HepG2 (cell line): ENCODE data around the gene WDR54. TPM values are rescaled to one million over a fixed set of nuclear protein-coding genes. Genes with fewer than 3 reads are reported as not detected.

Source experiments
- DPF2 ChIP-seq: sonication (generic); formaldehyde crosslinking; IDR thresholded peaks from 2 replicates; pipeline ENCODE4 v1.4.0; 2020; ENCODE audit warnings: mild to moderate bottlenecking, low read depth, missing genetic modification reagents, borderline replicate concordance
- ELF3 ChIP-seq: IDR thresholded peaks from 2 replicates; pipeline ENCODE4 v1.6.1; 2016; ENCODE audit warnings: missing genetic modification reagents, missing compliant biosample characterization
- HOXA7 ChIP-seq: sonication (generic); formaldehyde crosslinking; IDR thresholded peaks from 2 replicates; pipeline ENCODE4 v1.8.1; 2022; ENCODE audit warnings: mild to moderate bottlenecking, missing genetic modification reagents, moderate library complexity
- KLF15 ChIP-seq: sonication (generic); formaldehyde crosslinking; IDR thresholded peaks from 2 replicates; pipeline ENCODE4 v1.8.1; 2023; ENCODE audit warnings: borderline replicate concordance, mild to moderate bottlenecking, inconsistent platforms, missing genetic modification reagents, mixed read lengths
- MAFG ChIP-seq: sonication (generic); formaldehyde crosslinking; IDR thresholded peaks from 2 replicates; pipeline ENCODE4 v1.5.1; 2020; ENCODE audit warnings: mild to moderate bottlenecking, missing genetic modification reagents
- NPAS2 ChIP-seq: sonication (generic); formaldehyde crosslinking; IDR thresholded peaks from 2 replicates; pipeline ENCODE4 v1.8.0; 2022; ENCODE audit warnings: mild to moderate bottlenecking, missing genetic modification reagents, borderline replicate concordance
- RBM22 ChIP-seq: fragments of 200-400 bp; formaldehyde crosslinking; optimal IDR thresholded peaks from 2 replicates; pipeline ENCODE3; 2017; ENCODE audit warnings: mild to moderate bottlenecking, low read length, moderate library complexity
- REL ChIP-seq: sonication (generic); formaldehyde crosslinking; conservative IDR thresholded peaks from 2 replicates; pipeline ENCODE4 v1.8.0; 2022; ENCODE audit warnings: mild to moderate bottlenecking, missing genetic modification reagents, moderate library complexity
- SRSF4 ChIP-seq: fragments of 200-400 bp; formaldehyde crosslinking; IDR thresholded peaks from one replicate; pipeline ENCODE4 v1.6.1; 2018; ENCODE audit warnings: mild to moderate bottlenecking, low read depth, low read length, moderate library complexity; ENCODE audit not compliant: poor library complexity, severe bottlenecking
- SRY ChIP-seq: sonication (generic); formaldehyde crosslinking; IDR thresholded peaks from 2 replicates; pipeline ENCODE4 v1.8.0; 2022; ENCODE audit warnings: mild to moderate bottlenecking, missing genetic modification reagents
- STAG1 ChIP-seq: sonication (generic); formaldehyde crosslinking; IDR thresholded peaks from 2 replicates; pipeline ENCODE4 v1.4.0; 2020; ENCODE audit warnings: missing genetic modification reagents
- TCF7 ChIP-seq: sonication (generic); IDR thresholded peaks from 2 replicates; pipeline ENCODE4 v1.6.1; 2016; ENCODE audit warnings: antibody characterized with exemption, low read depth
- U2AF2 ChIP-seq: fragments of 200-400 bp; formaldehyde crosslinking; IDR thresholded peaks from 2 replicates; pipeline ENCODE4 v1.6.1; 2017; ENCODE audit warnings: low read depth, mild to moderate bottlenecking, low read length
- ZBTB7B ChIP-seq: sonication (generic); formaldehyde crosslinking; IDR thresholded peaks from 2 replicates; pipeline ENCODE4 v1.4.0; 2020; ENCODE audit warnings: missing genetic modification reagents
- ZFY ChIP-seq: sonication (generic); formaldehyde crosslinking; IDR thresholded peaks from 2 replicates; pipeline ENCODE4 v1.4.0; 2020; ENCODE audit warnings: missing genetic modification reagents
- ZNF235 ChIP-seq: sonication (generic); formaldehyde crosslinking; IDR thresholded peaks from 2 replicates; pipeline ENCODE4 v1.8.1; 2023; ENCODE audit warnings: mild to moderate bottlenecking, missing genetic modification reagents, borderline replicate concordance
- ZNF367 ChIP-seq: sonication (generic); formaldehyde crosslinking; IDR thresholded peaks from 2 replicates; pipeline ENCODE4 v1.4.0; 2020; ENCODE audit warnings: missing genetic modification reagents, borderline replicate concordance
- ZNF660 ChIP-seq: sonication (generic); formaldehyde crosslinking; IDR thresholded peaks from 2 replicates; pipeline ENCODE4 v1.5.1; 2020; ENCODE audit warnings: mild to moderate bottlenecking, low read depth, missing genetic modification reagents, borderline replicate concordance
- ZSCAN22 ChIP-seq: sonication (generic); formaldehyde crosslinking; IDR thresholded peaks from 2 replicates; pipeline ENCODE4 v1.4.0; 2020; ENCODE audit warnings: mild to moderate bottlenecking, missing genetic modification reagents
- polyA plus RNA-seq, 8 experiments: library from polyadenylated mRNA; depleted of rRNA in 3 of 8; stranded (reverse) in 7 of 8; unstranded in 1 of 8; fragments of >200 nt; fragmentation: Illumina TruSeq in 4 of 8; extraction: Trizol in 4 of 8; gene quantifications; 2 replicates each; pipeline versions ENCODE4 v1.2.1 to v1.2.3, GENCODE V29; 2011 to 2016; ENCODE audit warnings: low read depth in 4 of 8, missing spikeins in 1 of 8, mixed read lengths in 1 of 8; ENCODE audit not compliant: insufficient read depth in 1 of 8
- total RNA-seq, 5 experiments: library from RNA; depleted of rRNA; stranded (reverse); fragments of >200 nt; fragmentation: Illumina TruSeq; extraction: Trizol; gene quantifications; 2 replicates each; pipeline ENCODE4 v1.2.3, GENCODE V29; 2016; ENCODE audit warnings: low read depth in 1 of 5
- TF ChIP-seq, protein P1 (sequence below): sonication (generic); formaldehyde crosslinking; IDR thresholded peaks from 2 replicates; pipeline ENCODE4 v1.5.1; 2020; ENCODE audit warnings: missing genetic modification reagents, mild to moderate bottlenecking, borderline replicate concordance
- TF ChIP-seq, protein P2 (sequence below): sonication (generic); formaldehyde crosslinking; IDR thresholded peaks from 2 replicates; pipeline ENCODE4 v1.4.0; 2020; ENCODE audit warnings: missing genetic modification reagents; ENCODE audit errors: not compliant biosample characterization
- TF ChIP-seq, protein P3 (sequence below): sonication (generic); formaldehyde crosslinking; IDR thresholded peaks from 2 replicates; pipeline ENCODE4 v1.4.0; 2020; ENCODE audit warnings: mild to moderate bottlenecking, missing genetic modification reagents
- TF ChIP-seq, protein P4 (sequence below): sonication (generic); formaldehyde crosslinking; conservative IDR thresholded peaks from 2 replicates; pipeline ENCODE4 v1.4.0; 2020; ENCODE audit warnings: missing genetic modification reagents

Gene WDR54
- total and polyA plus RNA-seq, 2 of the 13 experiments (the other 11 are each of a cell fraction or from before 2014, with no cell fraction given) = 2.0 to 17.3 TPM

DNA sequence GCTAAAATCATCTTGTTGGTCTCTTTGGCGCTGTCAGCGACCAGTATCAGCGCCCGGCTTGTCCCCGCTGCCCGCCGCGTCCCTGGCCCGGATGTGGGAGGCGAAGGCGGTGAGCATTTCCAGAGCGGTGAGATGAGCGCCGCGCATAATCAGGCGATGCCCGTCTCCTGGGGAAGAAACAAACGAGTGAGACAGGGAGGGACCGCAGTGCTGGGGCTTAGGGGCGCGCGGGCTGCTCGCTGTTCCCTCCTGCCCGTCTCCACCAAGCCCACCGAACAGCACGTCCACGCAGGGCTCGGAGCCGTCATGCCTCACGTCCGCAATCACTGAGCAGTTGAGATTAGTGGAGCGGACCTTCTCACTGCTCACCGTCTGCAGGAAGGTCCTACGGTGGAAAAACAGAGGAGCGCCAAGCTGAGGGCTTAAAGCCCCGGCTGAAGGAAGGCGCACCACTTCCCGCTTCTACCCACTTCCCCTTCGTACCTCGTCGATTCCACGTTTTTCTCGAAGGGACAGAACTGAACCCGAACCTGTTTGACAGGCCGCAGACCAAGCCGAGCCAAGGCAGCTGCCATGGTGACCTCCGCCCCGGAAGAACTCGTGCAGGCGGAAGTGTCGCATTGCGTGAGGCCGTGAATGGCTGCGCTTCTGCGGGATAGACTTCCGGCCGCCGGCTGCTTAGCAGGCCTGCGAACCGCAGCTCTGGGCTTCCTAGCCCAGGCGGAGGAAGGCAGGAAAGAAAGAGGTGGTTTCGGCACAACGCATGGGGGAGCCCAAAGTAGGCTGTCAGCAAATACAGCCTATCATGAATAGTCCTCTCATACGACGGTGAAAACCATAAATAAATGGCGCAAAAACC lies 50.8 kb downstream of the WDR54 start, which contains the start of gene MRPL53 (continued):
- TF ChIP-seq, protein P1, sequence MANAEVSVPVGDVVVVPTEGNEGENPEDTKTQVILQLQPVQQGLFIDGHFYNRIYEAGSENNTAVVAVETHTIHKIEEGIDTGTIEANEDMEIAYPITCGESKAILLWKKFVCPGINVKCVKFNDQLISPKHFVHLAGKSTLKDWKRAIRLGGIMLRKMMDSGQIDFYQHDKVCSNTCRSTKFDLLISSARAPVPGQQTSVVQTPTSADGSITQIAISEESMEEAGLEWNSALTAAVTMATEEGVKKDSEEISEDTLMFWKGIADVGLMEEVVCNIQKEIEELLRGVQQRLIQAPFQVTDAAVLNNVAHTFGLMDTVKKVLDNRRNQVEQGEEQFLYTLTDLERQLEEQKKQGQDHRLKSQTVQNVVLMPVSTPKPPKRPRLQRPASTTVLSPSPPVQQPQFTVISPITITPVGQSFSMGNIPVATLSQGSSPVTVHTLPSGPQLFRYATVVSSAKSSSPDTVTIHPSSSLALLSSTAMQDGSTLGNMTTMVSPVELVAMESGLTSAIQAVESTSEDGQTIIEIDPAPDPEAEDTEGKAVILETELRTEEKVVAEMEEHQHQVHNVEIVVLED = peak; percentile 94
- no peak for TF ChIP-seq SRSF4
- no peak; the same call in 1 of the 2 replicates for TF ChIP-seq ZSCAN22 (CRISPR knock-in tag)
- TF ChIP-seq, protein P2, sequence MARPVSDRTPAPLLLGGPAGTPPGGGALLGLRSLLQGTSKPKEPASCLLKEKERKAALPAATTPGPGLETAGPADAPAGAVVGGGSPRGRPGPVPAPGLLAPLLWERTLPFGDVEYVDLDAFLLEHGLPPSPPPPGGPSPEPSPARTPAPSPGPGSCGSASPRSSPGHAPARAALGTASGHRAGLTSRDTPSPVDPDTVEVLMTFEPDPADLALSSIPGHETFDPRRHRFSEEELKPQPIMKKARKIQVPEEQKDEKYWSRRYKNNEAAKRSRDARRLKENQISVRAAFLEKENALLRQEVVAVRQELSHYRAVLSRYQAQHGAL (CRISPR knock-in tag) = no peak
- TF ChIP-seq ZNF367 (CRISPR knock-in tag) = peak; percentile 87; the same call in 1 of the 2 replicates
- TF ChIP-seq, protein P3, sequence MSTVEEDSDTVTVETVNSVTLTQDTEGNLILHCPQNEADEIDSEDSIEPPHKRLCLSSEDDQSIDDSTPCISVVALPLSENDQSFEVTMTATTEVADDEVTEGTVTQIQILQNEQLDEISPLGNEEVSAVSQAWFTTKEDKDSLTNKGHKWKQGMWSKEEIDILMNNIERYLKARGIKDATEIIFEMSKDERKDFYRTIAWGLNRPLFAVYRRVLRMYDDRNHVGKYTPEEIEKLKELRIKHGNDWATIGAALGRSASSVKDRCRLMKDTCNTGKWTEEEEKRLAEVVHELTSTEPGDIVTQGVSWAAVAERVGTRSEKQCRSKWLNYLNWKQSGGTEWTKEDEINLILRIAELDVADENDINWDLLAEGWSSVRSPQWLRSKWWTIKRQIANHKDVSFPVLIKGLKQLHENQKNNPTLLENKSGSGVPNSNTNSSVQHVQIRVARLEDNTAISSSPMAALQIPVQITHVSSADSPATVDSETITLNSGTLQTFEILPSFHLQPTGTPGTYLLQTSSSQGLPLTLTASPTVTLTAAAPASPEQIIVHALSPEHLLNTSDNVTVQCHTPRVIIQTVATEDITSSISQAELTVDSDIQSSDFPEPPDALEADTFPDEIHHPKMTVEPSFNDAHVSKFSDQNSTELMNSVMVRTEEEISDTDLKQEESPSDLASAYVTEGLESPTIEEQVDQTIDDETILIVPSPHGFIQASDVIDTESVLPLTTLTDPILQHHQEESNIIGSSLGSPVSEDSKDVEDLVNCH = no peak
- TF ChIP-seq U2AF2 = no peak; the same call in 1 of the 2 replicates
- no peak for TF ChIP-seq NPAS2
- TF ChIP-seq DPF2 = no peak; the same call in 1 of the 2 replicates
- no peak for TF ChIP-seq HOXA7
- TF ChIP-seq ZNF660 (CRISPR knock-in tag) = peak; percentile 26; the same call in 1 of the 2 replicates
- TF ChIP-seq TCF7 = no peak
- peak; percentile 100 for TF ChIP-seq RBM22
- peak; percentile 75; the same call in 1 of the 2 replicates for TF ChIP-seq ZBTB7B
- peak; percentile 48 for TF ChIP-seq STAG1 (CRISPR knock-in tag)
- TF ChIP-seq REL = no peak; the same call in 1 of the 2 replicates
- TF ChIP-seq, protein P4, sequence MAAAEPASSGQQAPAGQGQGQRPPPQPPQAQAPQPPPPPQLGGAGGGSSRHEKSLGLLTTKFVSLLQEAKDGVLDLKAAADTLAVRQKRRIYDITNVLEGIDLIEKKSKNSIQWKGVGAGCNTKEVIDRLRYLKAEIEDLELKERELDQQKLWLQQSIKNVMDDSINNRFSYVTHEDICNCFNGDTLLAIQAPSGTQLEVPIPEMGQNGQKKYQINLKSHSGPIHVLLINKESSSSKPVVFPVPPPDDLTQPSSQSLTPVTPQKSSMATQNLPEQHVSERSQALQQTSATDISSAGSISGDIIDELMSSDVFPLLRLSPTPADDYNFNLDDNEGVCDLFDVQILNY (CRISPR knock-in tag) = peak; percentile 73; the same call in 1 of the 2 replicates
- peak; percentile 93 for TF ChIP-seq ZNF235
- TF ChIP-seq ELF3 (CRISPR knock-in tag) = peak; percentile 85
- peak; percentile 49; the same call in 1 of the 2 replicates for TF ChIP-seq KLF15 (CRISPR knock-in tag)
- TF ChIP-seq MAFG = no peak
- peak; percentile 99 for TF ChIP-seq ZFY
- TF ChIP-seq SRY (CRISPR knock-in tag) = peak; percentile 84
